HTR-8/SVneo (cell line): ENCODE data around the gene EFNA2.
"Not testable (repeated sequence)": the region's sequence is repeated elsewhere in the genome, so short reads cannot be mapped to it uniquely, and the experiment has no call there.

Experiments
- DNase-seq: peaks from one replicate; pipeline ENCODE4 v3.0.0; 2011; ENCODE audit warnings: low spot score, mixed read lengths; ENCODE audit not compliant: insufficient read length
- FAIRE-seq: peaks from 2 replicates; lab custom pipeline; 2011; peaks lifted over from hg19 to GRCh38; lab: Jason Lieb, UNC

Gene EFNA2

GRCh38 chr19:1285737-1286360 is at the start of gene EFNA2:
Gene EFNA2 (plus strand): TSS chr19:1285873. CDS start chr19:1286169, 296 bp downstream.
- DNase-seq, result no peak
- FAIRE-seq, result no peak

GRCh38 chr19:1236576-1236975 is 49.1 kb upstream of the EFNA2 start:
- no peak for DNase-seq
- no peak for FAIRE-seq

- DNase-seq (no peak), FAIRE-seq (no peak)
Measured at GRCh38 chr19:1237027-1237659, 48.5 kb upstream of the EFNA2 start.

- FAIRE-seq (peak; percentile 89), DNase-seq (no peak)
Measured at GRCh38 chr19:1237754-1238368, 47.8 kb upstream of the EFNA2 start, which contains the start of gene CBARP. Gene CBARP (minus strand): TSS chr19:1238005. CDS start chr19:1236100, 1,905 bp downstream.

- no peak for FAIRE-seq
- DNase-seq, result no peak
Measured at GRCh38 chr19:1238369-1239303, 47.0 kb upstream of the EFNA2 start.

GRCh38 chr19:1239420-1239795 is 46.3 kb upstream of the EFNA2 start:
- DNase-seq, result no peak
- FAIRE-seq, result no peak

- DNase-seq (peak; percentile 89), FAIRE-seq (peak; percentile 76)
Measured at GRCh38 chr19:1239796-1240737, 45.6 kb upstream of the EFNA2 start.

GRCh38 chr19:1240925-1241324 is 44.7 kb upstream of the EFNA2 start:
- DNase-seq (no peak), FAIRE-seq (no peak)

- peak; percentile 95 for DNase-seq
- peak; percentile 91 for FAIRE-seq
Measured at GRCh38 chr19:1241417-1242095, 44.1 kb upstream of the EFNA2 start, which contains the start of gene ATP5F1D. Gene ATP5F1D (plus strand): TSS chr19:1241751. CDS start chr19:1241851, 100 bp downstream.

GRCh38 chr19:1243768-1244692 is 41.6 kb upstream of the EFNA2 start:
- FAIRE-seq, result no peak
- DNase-seq, result no peak

GRCh38 chr19:1244693-1245451 is 40.8 kb upstream of the EFNA2 start:
- FAIRE-seq, result no peak
- no peak for DNase-seq

- no peak for DNase-seq
Measured at GRCh38 chr19:1245494-1246264, 40.0 kb upstream of the EFNA2 start.

GRCh38 chr19:1246265-1247087 is 39.2 kb upstream of the EFNA2 start:
- not testable (repeated sequence) for DNase-seq, FAIRE-seq

More at GRCh38 chr19:1245494-1246264, 40.0 kb upstream of the EFNA2 start:
- no peak for FAIRE-seq

- no peak for FAIRE-seq
- no peak for DNase-seq
Measured at GRCh38 chr19:1247748-1248138, 37.9 kb upstream of the EFNA2 start.

- peak; percentile 20 for FAIRE-seq
- no peak for DNase-seq
Measured at GRCh38 chr19:1248139-1248785, 37.4 kb upstream of the EFNA2 start, which contains the start of gene MIDN. Gene MIDN (plus strand): TSS chr19:1248583. CDS start chr19:1250297, 1,714 bp downstream.
